ENCODE results near the gene NUP188. TPM values are rescaled to one million over a fixed set of nuclear protein-coding genes. Genes with fewer than 3 reads are reported as not detected.

Gene NUP188
- total RNA-seq, 1 donor from 2014 or later = 40.4 TPM

DNA sequence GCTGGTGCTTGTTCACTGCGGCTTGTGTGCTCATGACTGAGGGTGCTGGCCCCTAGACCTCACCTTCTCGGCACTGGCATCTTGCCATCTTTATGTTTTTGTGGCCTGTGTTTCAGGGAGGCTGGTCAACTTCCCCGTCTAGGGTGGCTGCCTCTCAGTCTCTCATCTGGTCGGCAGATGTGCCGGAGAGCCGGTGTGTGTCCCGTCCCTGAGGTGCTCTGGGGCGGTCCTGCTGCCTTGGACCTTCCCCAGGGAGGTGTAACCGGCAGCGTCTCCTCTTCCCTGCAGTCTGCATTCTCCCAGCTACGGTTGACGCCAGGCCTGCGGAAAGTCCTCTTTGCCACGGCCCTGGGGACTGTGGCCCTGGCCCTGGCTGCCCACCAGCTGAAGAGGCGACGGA is 94.5 kb downstream of the NUP188 start:
- peaks cover 8% of the 10 kb centered on the region for H3K36me3 Mint-ChIP-seq (ENCODE audit: low read depth, unreplicated experiment)
- Histone ChIP-seq H4K20me1 (ENCODE audit: insufficient read depth, low read length) (peaks cover 22% of the 10 kb centered on the region), H3K9me3 (ENCODE audit: insufficient read depth, low read depth, low read length) (no peaks in the 10 kb centered on the region), H3K4me1 (ENCODE audit: insufficient read depth, low read length) (peaks cover 8% of the 10 kb centered on the region), H3K79me2 (ENCODE audit: insufficient read depth, low read length) (peaks cover 22% of the 10 kb centered on the region), H3K27ac (ENCODE audit: low read depth, low read length) (no peak overlapping the region), H2AFZ (ENCODE audit: low read depth, low read length) (no peak overlapping the region), H3K36me3 (ENCODE audit: insufficient read depth, low read length) (no peaks in the 10 kb centered on the region), H3K9ac (ENCODE audit: low read length) (no peak overlapping the region), H3K4me2 (ENCODE audit: low read length) (no peak overlapping the region), H3K4me3 (ENCODE audit: insufficient read depth, low read depth, low read length) (no peak overlapping the region), H3K27me3 (ENCODE audit: insufficient read depth, low read length) (no peaks in the 10 kb centered on the region)
- FAIRE-seq (no peak), DNase-seq (ENCODE audit: low read depth) (no peak)
- peaks cover 11% of the 10 kb centered on the region for H3K4me1 Mint-ChIP-seq (ENCODE audit: low read depth, unreplicated experiment)
- no peaks in the 10 kb centered on the region for H3K27me3 Mint-ChIP-seq (ENCODE audit: low read depth, unreplicated experiment)
- H3K9me3 Mint-ChIP-seq (ENCODE audit: unreplicated experiment) = no peaks in the 10 kb centered on the region
- TF ChIP-seq, protein P1, sequence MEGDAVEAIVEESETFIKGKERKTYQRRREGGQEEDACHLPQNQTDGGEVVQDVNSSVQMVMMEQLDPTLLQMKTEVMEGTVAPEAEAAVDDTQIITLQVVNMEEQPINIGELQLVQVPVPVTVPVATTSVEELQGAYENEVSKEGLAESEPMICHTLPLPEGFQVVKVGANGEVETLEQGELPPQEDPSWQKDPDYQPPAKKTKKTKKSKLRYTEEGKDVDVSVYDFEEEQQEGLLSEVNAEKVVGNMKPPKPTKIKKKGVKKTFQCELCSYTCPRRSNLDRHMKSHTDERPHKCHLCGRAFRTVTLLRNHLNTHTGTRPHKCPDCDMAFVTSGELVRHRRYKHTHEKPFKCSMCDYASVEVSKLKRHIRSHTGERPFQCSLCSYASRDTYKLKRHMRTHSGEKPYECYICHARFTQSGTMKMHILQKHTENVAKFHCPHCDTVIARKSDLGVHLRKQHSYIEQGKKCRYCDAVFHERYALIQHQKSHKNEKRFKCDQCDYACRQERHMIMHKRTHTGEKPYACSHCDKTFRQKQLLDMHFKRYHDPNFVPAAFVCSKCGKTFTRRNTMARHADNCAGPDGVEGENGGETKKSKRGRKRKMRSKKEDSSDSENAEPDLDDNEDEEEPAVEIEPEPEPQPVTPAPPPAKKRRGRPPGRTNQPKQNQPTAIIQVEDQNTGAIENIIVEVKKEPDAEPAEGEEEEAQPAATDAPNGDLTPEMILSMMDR (IDR thresholded peaks at IDR 0.05; ENCODE audit: insufficient read depth, low read depth, low read length) = no peak
- no peak for TF ChIP-seq EZH2 (IDR thresholded peaks at IDR 0.05; ENCODE audit: insufficient read depth, low read length)
- no peak overlapping the region for H3K27ac Mint-ChIP-seq (ENCODE audit: unreplicated experiment)
- no peak overlapping the region for H3K4me3 Mint-ChIP-seq (ENCODE audit: unreplicated experiment)

DNA sequence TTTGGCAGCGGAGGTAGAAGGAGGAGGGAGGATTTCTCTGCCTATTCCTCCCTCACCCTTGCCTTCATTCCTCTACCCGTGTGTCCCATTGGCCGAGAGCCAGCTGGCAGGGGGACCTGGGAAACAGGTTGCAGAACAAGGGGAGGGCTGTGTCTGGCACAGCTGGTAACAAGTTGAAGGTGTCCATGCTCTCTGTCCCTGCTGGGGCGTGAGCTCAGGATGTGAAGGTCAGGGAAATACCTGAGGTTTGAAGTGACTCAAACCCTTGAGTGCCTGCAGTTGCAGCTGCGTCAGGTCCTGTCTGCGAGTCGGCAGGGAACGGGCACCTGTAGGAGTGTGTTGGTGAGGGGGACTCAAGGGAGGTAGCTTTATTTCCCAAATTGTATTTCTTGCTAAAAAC is 105.1 kb downstream of the NUP188 start:
- Histone ChIP-seq H3K27me3 (ENCODE audit: insufficient read depth, low read length) (no peaks in the 10 kb centered on the region), H4K20me1 (ENCODE audit: insufficient read depth, low read length) (no peaks in the 10 kb centered on the region), H3K4me3 (ENCODE audit: insufficient read depth, low read depth, low read length) (no peak overlapping the region), H3K36me3 (ENCODE audit: insufficient read depth, low read length) (no peaks in the 10 kb centered on the region), H2AFZ (ENCODE audit: low read depth, low read length) (no peak overlapping the region), H3K79me2 (ENCODE audit: insufficient read depth, low read length) (no peaks in the 10 kb centered on the region), H3K4me1 (ENCODE audit: insufficient read depth, low read length) (no peaks in the 10 kb centered on the region), H3K4me2 (ENCODE audit: low read length) (no peak overlapping the region), H3K9me3 (ENCODE audit: insufficient read depth, low read depth, low read length) (no peaks in the 10 kb centered on the region), H3K27ac (ENCODE audit: low read depth, low read length) (no peak overlapping the region), H3K9ac (ENCODE audit: low read length) (no peak overlapping the region)
- Mint-ChIP-seq H3K27me3 (ENCODE audit: low read depth, unreplicated experiment) (no peaks in the 10 kb centered on the region), H3K9me3 (ENCODE audit: unreplicated experiment) (no peaks in the 10 kb centered on the region), H3K27ac (ENCODE audit: unreplicated experiment) (no peak overlapping the region), H3K4me1 (ENCODE audit: low read depth, unreplicated experiment) (no peaks in the 10 kb centered on the region), H3K36me3 (ENCODE audit: low read depth, unreplicated experiment) (peaks cover 15% of the 10 kb centered on the region), H3K4me3 (ENCODE audit: unreplicated experiment) (no peak overlapping the region)
- FAIRE-seq = no peak
- no peak for DNase-seq (ENCODE audit: low read depth)
- TF ChIP-seq EZH2 (IDR thresholded peaks at IDR 0.05; ENCODE audit: insufficient read depth, low read length) = no peak
- TF ChIP-seq, protein P1 (IDR thresholded peaks at IDR 0.05; ENCODE audit: insufficient read depth, low read depth, low read length) = no peak

GRCh38 chr9:129053020-129053419 is 105.5 kb downstream of the NUP188 start:
- no peaks in the 10 kb centered on the region for H3K9me3 Mint-ChIP-seq (ENCODE audit: unreplicated experiment)

More at GRCh38 chr9:129053020-129053419, 105.5 kb downstream of the NUP188 start:
- H3K79me2 ChIP-seq (ENCODE audit: insufficient read depth, low read length) = no peaks in the 10 kb centered on the region
- Mint-ChIP-seq H3K27me3 (ENCODE audit: low read depth, unreplicated experiment) (no peaks in the 10 kb centered on the region), H3K36me3 (ENCODE audit: low read depth, unreplicated experiment) (peaks cover 12% of the 10 kb centered on the region), H3K27ac (ENCODE audit: unreplicated experiment) (no peak overlapping the region), H3K4me3 (ENCODE audit: unreplicated experiment) (no peak overlapping the region), H3K4me1 (ENCODE audit: low read depth, unreplicated experiment) (no peaks in the 10 kb centered on the region)
- H3K4me1 ChIP-seq (ENCODE audit: insufficient read depth, low read length) = no peaks in the 10 kb centered on the region
- no peak overlapping the region for H2AFZ ChIP-seq (ENCODE audit: low read depth, low read length)
- H3K27me3 ChIP-seq (ENCODE audit: insufficient read depth, low read length) = no peaks in the 10 kb centered on the region
- no peaks in the 10 kb centered on the region for H3K36me3 ChIP-seq (ENCODE audit: insufficient read depth, low read length)
- no peak overlapping the region for H3K4me3 ChIP-seq (ENCODE audit: insufficient read depth, low read depth, low read length)
- H3K4me2 ChIP-seq (ENCODE audit: low read length) = no peak overlapping the region
- TF ChIP-seq EZH2 (IDR thresholded peaks at IDR 0.05; ENCODE audit: insufficient read depth, low read length) = no peak
- TF ChIP-seq, protein P1 (IDR thresholded peaks at IDR 0.05; ENCODE audit: insufficient read depth, low read depth, low read length) = no peak
- FAIRE-seq (no peak), DNase-seq (ENCODE audit: low read depth) (no peak)
- H4K20me1 ChIP-seq (ENCODE audit: insufficient read depth, low read length) = no peaks in the 10 kb centered on the region
- no peak overlapping the region for H3K9ac ChIP-seq (ENCODE audit: low read length)
- no peaks in the 10 kb centered on the region for H3K9me3 ChIP-seq (ENCODE audit: insufficient read depth, low read depth, low read length)
- H3K27ac ChIP-seq (ENCODE audit: low read depth, low read length) = no peak overlapping the region
